GM19043 (cell line): ENCODE results near the gene DAD1.
A peak's percentile ranks its signal among the peaks of the same experiment; 100 is the strongest.
"Not testable (repeated sequence)": the region's sequence is repeated elsewhere in the genome, so short reads cannot be mapped to it uniquely, and the experiment has no call there.

Source experiments
- ATAC-seq: cut with Tn5 transposase; IDR thresholded peaks from one replicate; pipeline ENCODE4 v1.9.1; 2021; ENCODE audit warnings: low read depth; ENCODE audit not compliant: unreplicated experiment

Gene DAD1

GRCh38 chr14:22599349-22599748, 10.3 kb upstream of the DAD1 start:
- no peak for ATAC-seq

- ATAC-seq: peak; percentile 39
Measured at GRCh38 chr14:22598896-22599244, 9.8 kb upstream of the DAD1 start.

GRCh38 chr14:22598099-22598895, 9.3 kb upstream of the DAD1 start, which contains the start of gene ABHD4:
TSS of gene ABHD4 (plus strand) at chr14:22598300. CDS start at chr14:22598307, 7 bp downstream.
- ATAC-seq: peak; percentile 68

GRCh38 chr14:22597771-22598098, 8.7 kb upstream of the DAD1 start:
- ATAC-seq: no peak

DNA sequence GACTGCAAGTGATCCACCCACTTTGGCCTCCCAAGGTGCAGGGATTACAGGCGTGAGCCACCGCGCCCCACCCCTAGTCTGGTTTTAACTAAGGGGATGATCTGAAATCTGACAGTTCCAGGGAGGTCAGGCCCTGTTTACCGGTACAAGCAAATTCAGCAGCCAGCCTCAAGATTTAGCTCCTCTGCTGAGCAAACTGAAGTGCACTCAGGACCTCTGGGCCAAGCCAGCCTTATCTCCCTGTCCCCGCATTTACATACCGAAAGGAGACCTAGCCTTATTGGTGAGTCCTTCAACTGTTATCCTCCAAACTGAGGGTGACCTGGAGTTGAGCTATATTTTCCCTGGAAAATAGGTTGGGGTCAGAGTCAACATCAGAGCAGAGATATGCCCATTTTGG, 8.2 kb upstream of the DAD1 start:
- no peak for ATAC-seq

DNA sequence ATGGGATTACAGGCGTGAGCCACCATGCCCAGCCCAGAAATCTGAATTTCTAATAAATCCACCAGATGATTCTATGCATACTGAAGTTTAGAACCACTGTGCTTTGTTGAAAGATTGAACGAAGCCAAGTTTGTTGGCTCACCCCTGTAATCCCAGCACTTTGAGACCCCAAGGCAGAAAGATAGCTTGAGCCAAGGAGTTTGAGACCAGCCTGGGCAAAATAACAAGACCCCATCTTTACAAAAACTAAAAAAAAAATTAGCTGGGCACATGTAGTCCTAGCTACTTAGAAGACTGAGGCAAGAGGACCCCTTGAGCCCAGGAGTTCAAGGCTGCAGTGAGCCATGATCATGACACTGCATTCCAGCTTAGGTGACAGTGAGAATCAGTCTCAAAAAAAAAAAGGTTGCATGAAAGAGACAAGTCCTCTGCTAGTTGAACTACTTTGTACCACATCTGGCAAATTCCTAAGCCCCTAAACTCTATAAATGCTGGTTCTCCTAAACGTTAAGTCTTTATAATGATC, 7.4 kb upstream of the DAD1 start:
- ATAC-seq: no peak

- ATAC-seq: no peak
Measured at GRCh38 chr14:22594156-22594716, 5.2 kb upstream of the DAD1 start.

- no peak for ATAC-seq
Measured at GRCh38 chr14:22593601-22594000, 4.6 kb upstream of the DAD1 start.

GRCh38 chr14:22593189-22593588, 4.2 kb upstream of the DAD1 start:
- no peak for ATAC-seq

- no peak for ATAC-seq
Measured at GRCh38 chr14:22588526-22589095, 413 bp downstream of the DAD1 start.

GRCh38 chr14:22587677-22588422, 1.2 kb downstream of the DAD1 start:
- ATAC-seq: not testable (repeated sequence)

DNA sequence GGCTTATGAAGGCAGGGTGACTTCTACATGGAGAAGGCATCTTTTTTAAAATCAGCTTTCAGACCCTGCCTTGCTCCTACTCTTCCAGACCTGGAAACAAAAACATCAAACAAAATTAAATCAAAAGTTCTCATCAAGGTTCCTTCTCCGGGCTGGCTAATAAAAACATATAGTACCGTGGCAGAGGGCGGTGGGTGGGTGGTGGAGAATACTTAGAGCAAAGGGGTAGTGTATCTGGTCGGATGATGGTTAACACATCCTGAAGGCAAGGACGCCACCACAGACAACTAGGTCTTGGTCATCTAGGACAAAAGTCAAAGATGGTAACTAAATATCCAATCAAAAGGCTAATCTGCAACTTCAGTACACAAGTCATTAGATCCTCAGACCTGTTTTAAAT, 1.8 kb downstream of the DAD1 start:
- ATAC-seq: no peak

DNA sequence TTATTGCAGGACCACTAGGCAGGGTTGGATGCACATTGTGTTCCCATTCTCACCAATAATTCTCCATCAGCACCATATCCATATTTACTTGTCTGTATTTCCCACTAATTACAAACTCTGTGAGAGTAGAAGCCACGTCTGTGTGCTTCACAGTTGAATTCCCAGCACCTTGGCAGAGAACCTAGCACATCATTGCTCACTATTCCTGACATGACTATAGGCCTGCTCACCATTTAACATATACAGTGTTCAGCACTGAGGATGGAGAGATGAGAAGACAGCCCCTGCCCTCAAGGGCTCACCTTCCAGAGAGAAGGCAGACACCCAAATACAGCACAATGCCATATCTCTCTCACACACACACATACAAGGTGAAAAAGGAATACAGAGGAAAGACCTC, 5.0 kb downstream of the DAD1 start:
- ATAC-seq: no peak

- no peak for ATAC-seq
Measured at GRCh38 chr14:22580625-22581024, 8.4 kb downstream of the DAD1 start.

- no peak for ATAC-seq
Measured at GRCh38 chr14:22579881-22580280, 9.1 kb downstream of the DAD1 start.

GRCh38 chr14:22579236-22579635, 9.8 kb downstream of the DAD1 start:
- no peak for ATAC-seq

- no peak for ATAC-seq
Measured at GRCh38 chr14:22577334-22577908, 11.6 kb downstream of the DAD1 start.

DNA sequence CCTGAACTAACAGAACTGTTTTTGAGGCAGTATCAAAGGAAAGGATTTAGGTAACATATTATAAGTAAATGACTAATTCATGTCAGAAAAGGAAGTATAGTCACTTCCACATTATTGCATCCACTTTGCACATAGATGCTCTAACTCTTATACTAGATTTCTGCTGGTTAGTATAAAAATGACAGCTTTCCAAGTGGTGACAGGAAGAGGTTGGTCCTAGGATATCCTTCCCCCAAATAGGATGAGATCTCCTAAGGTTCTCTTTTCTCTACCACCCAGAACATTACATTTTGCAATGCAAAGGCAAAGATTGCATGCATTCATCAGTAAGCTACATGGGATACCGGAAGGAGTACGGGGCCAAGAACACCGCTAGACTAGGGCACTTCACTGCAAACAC, 15.2 kb downstream of the DAD1 start:
- no peak for ATAC-seq

GRCh38 chr14:22572562-22573058, 16.4 kb downstream of the DAD1 start:
- no peak for ATAC-seq

DNA sequence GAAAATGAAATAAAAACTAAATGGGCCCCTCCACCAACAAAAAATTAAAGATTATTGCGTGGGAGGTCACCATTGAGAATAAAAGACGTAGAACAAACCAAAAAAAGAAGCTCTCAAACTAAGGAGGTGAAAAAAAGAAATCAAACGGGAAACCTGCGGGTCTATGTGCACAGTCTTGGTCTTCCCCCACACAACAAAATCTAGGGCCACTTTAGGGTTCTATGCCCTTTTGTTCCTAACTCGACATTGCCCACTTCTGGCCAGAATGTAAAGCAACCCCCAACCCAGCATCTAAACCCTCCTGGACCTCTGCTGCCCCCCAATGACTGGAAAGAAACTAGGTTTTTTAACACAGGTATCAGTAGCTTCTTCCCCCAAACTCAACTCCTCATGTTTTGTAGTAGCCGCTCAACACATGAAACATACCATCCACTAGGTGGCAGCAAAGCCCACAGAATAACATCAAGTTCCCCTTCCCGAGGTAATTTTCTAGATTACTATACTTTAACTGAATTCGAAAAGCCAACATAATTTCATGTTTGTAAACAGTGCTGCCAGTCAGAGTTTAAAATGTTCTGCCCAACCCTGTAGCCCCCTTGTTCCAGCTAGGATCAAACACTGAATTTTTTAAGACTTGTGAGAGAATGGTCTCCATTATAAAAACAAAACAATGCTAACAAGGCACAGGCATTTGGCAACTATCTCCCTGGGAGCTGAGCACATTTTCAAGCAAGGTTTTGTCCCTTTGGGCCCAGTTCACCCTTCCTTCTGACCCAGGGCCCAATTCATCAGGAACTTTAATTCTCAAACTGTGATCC, 18.7 kb downstream of the DAD1 start:
- peak; percentile 61 for ATAC-seq
